GM21576 (cell line): ENCODE measurements around the gene CRIP2.
A peak's percentile ranks its signal among the peaks of the same experiment; 100 is the strongest.

Experiments
- ATAC-seq: cut with Tn5 transposase; IDR thresholded peaks from one replicate; pipeline ENCODE4 v1.9.1; 2021; ENCODE audit warnings: mild to moderate bottlenecking, moderate library complexity; ENCODE audit not compliant: unreplicated experiment

Gene CRIP2

DNA sequence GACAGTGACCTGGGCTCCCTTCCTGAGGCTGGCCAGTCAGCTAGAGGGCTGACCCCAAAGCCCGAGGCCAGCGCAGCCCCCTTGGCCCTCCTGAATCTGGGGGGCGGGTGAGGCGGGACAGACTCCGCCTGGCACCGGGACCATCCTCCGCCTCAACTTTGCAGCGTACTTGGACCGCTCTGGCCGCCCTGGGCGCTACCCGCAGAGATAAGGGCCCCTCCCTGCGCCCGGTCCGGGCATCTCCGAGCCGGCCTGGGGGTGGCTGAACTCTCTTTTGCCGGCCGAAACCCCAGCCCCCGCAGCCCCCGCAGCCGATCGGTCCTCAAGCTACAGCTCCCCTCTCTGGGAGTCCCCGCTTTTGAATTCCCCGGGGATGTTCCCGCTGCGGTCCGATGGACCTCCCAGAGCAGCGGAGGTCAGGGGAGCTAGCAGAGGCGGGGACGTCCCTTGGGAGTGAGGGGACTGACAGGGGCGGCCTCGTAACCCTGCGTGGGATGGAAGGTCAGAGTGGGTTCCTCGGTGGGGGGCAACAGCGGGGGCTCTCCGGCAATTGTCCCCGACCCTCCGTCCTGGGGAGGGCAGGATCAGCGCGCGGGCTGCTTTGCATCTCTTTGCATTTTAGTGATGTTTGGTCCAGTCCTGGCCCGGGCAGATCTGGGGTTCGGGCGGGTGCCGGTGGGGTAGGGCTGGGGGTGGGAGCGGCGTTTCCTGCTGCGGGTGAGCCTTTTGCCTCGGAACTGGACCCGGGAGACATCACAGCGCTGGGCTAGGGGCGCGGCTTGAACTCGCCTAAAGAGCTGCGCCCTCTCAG is 11.7 kb downstream of the CRIP2 start, which contains the start of gene CRIP1:
Gene CRIP1 (plus strand): TSS at position 724 of the 811 bp plus-strand sequence. CDS start 374 bp downstream, outside the sequence.
- no peak for ATAC-seq

DNA sequence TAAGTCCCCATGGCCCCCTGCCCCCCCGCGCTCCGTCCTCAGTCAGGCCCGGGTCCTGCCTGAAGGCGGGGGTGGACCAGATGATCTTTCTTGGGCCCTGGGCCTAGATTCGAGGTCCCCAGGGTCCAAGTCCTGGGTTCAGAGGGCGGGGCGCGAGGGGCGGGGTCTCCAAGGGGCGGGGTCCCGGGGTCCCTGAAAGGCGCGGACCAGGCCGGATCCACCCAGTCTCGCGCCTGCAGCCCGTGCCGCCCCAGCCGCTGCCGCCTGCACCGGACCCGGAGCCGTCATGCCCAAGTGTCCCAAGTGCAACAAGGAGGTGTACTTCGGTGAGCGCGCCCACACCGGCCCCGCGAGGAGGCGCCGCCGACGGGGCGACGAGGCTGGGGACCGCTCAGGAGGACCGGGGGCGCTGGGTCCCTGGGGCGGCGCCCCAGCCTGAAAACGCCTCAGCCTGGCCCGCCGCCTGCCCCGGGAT is 12.4 kb downstream of the CRIP2 start:
- no peak for ATAC-seq

DNA sequence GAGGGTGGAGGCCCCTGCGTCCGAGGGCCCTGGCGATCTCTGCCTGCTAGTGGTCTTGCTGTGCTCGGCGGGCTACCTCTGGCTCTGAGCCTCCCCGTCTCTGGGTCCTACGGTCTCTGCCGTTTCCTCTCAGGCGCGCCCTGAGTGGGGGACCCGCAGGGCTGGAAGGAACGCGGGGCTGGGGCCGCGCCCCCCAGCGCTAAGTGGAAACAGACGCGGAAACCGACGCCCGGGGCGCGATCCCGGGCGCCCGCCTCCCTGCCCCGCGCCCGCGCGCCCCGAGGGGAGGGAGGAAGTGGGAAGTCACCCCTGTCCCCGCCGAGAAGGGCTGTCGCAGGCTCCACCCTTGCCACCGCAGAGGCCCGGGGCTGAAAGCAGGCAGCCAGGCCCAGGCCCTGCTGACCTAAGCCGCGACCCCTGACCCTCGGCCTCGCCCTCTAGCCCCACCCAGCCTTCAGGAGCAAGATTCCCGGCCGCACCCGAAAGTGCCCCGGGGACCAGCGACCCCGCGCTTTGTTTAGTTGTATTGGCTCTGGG is 12.9 kb downstream of the CRIP2 start:
- no peak for ATAC-seq

DNA sequence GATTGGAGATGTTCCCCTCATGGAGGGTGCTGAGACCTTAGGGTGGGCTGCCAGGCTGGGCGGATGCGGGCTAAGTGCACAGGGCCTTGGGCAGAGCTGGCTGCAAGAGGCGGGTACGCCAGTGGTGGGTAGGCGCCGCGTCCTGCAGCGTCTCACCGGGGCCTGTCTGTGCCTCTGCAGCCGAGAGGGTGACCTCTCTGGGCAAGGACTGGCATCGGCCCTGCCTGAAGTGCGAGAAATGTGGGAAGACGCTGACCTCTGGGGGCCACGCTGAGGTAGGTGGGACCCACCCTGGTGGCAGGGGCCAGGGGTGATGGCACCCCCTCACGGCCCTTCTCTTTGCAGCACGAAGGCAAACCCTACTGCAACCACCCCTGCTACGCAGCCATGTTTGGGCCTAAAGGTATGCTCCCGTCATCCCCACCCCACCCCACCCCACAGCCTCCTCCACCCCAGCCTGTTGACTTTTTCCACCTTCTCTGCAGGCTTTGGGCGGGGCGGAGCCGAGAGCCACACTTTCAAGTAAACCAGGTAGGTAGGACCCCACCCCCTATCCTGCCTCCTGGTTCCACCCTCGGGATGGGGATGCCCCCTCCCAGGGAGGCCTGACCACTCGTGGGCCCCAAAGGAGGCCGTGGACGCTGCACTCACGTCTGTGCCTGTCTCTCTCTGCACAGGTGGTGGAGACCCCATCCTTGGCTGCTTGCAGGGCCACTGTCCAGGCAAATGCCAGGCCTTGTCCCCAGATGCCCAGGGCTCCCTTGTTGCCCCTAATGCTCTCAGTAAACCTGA is 13.6 kb downstream of the CRIP2 start:
- ATAC-seq: no peak

DNA sequence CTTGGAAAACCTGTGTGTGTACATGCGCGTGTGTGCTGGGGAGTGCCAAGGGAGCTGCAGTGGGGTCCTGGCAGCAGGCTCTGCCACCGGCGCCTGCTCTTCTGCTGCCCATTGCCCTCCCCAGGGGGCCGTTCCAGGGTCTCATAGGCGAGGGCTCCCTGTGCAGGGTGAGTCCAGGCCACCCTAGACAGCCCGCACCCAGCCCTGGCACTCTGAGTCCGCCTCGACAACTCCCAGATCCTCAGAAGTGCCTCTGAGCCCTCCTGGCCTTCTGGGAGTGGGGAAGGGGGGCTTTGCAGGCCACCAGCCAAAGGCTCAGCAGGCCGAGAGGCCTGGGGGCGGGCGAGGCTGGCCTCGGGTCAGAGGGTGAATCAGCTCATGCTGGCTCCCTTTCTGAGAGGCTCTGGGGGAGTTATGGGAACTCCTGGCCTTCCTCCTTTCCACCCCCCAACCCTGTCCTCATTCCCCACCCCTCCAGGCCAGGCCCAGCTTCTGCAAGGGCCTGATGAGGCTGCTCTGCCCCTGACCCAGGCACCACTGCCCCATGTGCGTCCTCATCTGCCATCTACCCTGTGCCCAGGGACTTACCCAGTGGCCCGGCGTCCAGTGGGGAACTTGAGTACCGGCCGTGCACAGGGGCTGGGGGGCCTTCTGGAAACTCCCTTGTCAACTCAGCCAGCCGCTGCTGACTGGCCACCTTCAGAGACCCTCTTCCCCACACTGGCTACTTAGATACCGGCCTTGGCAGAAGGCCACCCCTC is 14.3 kb downstream of the CRIP2 start:
- no peak for ATAC-seq

DNA sequence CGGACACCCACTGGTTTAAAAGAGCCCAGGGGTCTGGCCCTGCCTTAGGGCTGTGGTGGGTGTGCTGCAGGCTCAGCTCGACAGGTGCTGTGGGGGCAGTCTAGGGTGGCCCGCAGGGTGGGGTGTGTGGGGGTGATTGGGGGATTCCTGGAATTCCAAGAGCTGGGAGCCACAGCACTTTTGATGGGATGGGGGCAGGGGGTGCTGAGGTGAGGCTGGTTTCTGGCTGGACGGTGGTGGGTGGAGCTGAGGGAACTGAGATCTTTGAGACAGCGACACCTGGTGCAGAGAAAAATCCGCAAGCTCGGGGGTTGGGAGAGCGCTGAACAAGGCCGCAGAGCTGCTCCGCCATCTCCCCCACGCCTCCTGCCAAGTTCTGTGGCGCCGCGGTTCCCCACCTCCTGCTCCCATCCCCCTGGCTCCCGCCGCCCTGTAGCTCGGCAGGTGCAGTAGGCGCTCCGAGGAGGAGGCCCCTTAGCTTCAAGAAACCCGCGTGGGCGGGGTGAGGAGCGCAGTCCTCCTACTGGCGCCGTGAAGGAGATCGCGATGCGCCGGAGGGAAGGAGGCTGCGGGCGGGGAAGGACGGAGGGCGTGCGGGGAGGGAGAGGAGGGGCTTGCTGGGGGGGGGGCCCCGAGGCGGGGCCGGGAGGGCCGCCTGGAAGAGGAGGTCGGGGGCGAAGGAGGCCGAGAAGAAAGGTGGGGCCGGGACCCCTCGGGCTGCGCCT is 15.1 kb downstream of the CRIP2 start:
- ATAC-seq: no peak

DNA sequence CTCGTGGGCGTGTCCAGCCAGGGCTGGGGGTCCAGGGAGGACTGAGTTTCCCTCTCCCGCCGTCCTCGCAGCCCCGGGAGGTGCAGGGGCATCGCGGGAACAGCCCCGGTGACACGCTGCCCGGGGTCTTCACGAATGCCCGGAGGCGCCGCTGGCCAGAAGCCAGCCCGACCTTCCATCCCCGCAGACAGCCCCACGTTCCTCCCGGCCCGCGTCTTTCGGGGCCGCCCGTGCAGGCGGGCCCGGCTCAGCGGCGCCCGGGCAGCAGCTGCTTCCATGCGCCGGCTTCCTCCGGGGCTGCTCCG is 15.6 kb downstream of the CRIP2 start:
- peak; percentile 2 for ATAC-seq

DNA sequence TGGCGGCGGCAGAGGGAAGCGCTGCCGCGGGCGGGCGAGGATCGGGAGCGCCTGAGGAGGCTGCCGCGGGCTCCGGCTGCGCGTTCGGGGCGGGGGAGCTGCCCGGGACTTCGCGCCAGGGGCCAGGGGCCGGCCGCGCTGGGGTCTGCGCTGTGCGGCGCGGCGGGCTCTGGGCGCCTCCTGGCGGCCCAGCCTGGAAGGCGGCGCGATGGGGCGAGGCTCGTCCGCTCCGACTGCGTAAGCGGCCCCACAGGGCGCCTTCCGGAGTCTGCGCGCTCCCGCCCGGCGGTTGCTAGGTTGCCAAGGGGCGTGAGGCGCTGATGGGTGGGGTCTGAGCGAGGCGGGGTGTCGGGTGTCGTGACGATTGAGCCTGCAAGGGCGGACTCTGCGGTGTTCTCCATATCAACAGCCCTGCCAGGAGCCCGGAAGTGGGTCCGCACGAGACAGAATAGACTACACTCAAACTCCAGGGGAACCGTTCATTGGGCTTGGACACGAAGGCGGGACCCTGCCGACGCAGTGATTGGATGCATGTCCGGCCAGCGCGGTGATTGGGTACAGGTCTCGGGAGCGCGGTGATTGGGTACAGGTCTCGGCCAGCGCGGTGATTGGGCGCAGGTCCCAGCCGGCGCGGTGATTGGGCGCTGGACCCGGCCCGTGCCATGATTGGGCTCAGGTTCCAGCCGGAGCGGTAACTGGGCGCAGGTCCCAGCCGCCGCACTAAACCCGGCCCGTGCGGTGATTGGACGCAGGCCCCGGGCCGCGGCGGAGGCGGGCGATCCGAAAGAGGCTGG is 16.1 kb downstream of the CRIP2 start, which contains the start of gene TEDC1:
Gene TEDC1 (plus strand): TSS at position 675 of the 794 bp plus-strand sequence. CDS start 130 bp downstream, outside the sequence.
- ATAC-seq: peak; percentile 64

DNA sequence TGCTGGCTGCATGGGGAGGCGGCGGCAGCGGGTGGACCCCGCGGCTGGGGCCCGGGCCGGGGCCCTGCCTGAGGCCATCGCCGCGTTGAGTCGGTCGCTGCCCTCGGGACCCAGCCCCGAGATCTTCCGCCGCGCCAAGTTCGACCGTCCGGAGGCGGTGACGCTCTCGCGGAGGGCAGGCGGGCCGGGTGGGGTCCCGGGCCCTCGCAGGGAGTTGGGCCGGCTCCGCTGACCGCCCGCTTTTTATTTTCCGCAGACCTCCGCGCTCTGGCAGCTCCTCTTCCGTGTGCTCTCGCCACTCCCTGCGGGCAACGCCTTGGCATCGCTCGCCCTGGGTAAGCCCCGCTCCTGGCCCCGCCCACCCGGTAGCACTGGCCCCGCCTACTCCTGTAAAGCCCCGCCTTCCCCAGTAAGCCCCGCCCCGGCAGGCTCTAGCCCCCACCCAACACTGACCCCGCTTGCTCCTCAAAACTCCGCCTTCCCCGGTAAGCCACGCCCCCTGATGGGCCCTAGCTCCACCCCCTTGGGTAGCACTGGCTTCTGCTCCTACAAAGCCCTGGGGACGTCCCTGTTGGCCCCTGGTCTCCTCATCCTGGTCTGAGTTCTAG is 16.8 kb downstream of the CRIP2 start:
- no peak for ATAC-seq

DNA sequence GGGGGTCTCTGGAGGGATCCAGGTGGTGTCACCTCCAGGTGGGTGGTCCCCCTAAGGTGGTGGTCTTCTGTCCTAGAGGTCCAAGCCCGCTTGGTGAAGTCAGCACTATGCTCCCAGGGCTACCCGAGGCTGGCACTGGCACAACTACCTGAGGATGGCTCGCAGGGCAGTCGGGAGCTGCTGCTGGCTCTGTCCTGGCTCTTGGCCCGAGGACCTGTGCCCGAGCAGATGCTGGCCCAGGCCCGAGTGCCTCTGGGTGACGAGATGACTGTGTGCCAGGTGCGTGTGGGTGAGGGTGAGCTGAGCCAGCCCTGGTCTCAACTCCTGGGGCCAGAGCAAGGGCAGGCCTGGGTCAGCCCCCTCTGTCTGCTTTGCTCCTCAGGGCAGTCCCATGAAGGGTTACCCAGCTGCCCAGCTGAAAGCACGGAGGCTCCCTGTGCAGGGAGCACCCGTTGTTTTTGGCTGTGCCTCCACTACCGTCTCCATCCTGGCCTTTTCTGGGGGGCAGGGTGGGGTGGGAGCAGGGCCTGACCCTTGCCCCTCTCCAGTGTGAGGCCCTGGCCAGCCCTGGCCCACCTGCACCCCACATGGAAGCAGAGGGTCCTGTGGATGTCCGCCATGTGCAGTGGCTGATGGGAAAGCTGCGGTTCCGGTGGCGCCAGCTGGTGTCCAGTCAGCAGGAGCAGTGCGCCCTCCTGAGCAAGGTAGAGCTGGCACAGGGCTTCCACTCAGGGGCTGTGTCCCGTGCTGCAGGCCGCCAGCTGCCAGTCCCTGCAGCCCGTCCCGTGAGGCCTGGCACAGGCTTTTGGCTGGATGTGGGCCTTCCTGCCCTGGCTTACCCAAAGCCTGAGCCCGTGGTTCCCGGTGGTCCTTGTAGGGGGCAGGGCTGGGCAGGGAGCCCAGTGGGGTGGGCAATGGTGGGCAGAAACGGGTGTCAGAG is 17.7 kb downstream of the CRIP2 start:
- no peak for ATAC-seq

DNA sequence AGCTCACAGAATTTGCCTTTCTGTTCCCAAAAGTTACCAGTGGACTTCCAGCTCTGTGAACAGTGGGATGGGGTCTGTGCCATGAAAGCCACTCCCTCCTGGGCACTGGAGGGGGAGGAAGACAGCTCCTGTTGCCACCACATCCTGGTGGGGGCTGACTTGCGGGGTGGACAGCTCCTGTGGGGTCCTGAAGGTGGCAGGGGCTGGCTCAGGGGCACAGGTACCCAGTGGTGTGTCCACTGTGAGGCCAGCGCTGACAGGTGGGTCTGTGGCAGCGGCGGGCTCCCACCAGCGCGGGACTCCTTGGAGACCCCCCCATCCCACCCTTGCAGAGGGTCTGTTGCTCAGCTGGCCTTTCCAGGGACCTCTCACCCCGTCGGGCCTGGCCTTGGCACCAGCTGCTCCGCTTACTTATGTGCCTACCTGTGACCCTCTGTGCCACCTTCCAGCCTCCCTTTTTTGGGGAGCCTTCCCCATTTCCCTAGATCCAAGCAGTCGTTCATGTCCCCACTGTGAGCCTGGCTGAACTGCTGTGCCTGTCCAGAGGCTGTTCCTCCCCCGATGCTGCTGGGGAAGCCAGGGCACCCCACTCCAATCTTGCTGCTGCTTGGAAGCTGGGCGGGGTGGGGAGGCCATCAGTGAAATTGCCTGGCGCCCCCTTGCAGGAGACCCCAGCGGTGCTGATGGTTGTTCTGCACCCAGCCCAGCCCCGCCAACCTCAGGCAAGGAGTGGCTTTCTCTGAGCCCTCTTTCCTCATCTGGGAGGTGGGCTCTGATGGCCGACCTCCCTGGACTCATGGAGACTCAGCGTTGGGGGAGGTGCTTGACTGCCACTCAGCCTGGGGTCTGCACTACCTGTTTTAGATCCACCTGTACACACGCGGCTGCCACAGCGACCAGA is 18.6 kb downstream of the CRIP2 start:
- no peak for ATAC-seq

DNA sequence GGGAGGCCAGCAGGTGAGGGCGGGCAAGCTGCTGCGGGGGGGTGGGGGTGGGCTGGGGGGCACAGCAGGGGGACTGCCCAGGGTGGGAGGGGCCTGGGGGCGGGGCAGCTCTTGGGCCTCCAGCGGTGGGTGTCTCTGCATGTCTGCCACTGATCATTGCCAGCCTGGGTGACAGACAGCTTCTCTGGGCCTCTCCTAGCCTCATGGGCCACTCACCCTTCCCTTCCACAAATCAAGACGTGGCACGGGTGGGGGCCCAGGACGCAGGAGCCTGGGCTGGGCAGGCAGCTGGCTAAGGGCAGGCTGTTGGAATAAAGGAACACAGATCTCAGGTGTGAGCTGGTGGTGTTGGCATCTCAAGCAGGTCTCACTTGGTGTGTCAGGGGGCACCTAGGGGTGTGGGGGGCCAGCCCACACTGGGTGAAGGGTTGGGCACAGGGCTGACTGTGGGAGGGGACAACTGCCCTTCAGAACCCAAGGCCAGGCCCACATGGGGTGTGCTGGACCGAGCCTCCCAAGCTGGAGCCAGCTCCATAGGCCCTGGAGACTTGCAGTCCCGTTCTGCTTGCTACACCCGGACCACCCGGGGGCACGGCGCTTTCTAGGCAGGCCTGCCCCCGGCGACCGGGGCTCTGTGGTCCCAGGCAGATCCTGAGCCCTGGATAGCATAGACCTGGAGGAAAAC is 19.4 kb downstream of the CRIP2 start:
- ATAC-seq: no peak

DNA sequence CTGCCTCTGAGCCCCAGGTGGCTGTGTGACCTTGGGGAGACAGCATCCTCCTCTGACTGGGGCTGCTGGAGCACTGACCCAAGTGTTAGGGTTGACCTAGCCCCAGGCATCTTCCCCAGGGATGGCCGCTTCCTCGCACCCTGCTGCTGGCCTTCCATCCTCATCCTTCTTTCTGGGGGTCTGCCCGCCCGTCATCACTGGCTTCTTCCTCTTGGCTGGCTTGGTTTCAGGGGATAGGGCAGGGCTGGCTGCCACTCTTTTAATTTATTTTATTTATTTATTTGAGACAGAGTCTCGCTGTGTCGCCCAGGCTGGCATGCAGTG is 19.9 kb downstream of the CRIP2 start:
- ATAC-seq: no peak

DNA sequence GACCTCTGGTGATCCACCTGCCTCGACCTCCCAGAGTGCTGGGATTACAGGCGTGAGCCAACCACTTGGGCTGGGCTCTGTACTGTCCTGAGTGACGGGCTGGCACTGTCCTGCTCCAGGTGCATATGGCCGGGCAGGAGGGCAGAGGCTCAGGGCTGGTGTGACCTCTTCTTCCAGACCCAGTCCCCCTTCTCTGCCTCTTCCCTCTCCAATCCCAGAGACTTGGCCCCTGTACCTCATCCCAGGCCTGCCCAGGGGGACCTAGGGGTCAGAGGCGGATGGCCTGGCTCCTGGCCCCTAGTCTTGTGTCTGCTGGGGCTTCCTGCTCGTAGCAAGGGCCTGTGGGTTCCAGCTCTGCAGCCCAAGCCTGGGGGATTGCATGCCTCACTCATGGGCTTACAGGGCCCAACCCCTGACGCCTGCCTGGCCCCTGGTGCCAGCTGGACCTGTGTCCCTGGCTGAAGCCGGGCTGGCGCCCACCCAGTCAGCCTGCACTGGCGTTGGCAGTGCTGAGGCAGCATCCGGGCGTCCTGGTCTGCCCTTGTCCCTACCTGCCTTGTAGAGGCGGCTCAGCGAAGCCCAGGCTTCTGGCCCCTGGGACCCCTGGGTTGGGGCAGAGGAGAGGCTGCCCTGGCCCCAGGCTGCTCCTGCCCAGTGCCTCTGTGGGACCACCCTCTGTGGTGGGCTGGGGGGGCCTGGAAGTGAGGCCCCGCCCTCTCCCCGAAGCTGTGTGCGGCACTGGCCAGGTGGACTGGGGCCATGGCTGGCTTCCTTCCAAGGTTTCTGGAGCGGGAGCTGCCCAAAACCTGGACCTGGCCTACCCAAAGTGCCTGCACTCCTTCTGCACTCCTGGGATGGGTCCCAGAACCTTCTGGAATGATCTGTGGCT is 20.7 kb downstream of the CRIP2 start:
- ATAC-seq: no peak

DNA sequence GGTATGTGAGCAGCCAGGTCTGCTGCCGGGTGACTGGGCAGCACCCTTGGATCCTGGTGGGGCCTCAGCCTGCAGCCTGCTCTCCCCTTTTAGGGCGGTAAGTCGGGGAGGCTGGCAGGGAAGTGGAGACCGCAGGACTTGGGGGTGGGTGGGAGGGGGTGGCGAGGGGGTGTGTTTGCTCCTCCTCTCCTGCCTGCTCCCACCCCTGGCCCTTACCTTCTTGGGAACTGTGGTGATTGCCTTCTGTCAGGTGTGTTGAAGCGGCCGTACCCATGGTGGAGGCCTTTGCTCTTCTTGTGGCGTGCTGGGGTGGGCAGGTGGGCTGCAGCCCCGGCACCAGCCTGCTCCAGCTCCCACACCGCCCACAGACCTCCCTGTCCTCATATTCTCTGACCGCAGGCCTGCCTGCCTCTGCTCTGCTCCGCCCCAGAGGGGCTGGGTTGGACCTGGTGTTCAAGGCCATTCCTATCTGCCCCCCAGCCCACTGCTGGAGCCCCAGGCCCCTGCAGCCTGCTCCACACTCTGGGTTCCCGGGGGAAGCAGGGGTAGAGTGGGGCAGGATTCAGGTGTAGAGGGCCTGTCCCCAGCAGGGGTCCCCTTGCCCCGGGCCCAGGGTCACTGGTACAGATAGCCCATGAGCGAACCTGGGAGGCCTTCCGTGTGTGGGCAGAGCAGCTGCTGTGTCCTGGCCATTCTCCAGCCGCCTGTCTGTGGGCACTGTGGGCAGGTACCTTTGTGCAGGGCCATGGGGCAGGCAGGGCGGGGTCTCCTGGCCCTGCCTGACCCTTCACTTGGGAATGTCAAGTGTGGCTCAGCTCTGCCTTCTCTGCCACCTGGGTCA is 21.6 kb downstream of the CRIP2 start:
- ATAC-seq: no peak
